IMR-90 (cell line): Measurements from ENCODE around the gene BMPER. TPM values are rescaled to one million over a fixed set of nuclear protein-coding genes. Genes with fewer than 3 reads are reported as not detected.
A peak's percentile ranks its signal among the peaks of the same experiment; 100 is the strongest.

Experiments
- ATAC-seq: fragments of 200-7000 bp; cut with Tn5 transposase; 2 replicates; pipeline ENCODE4 v1.9.1; 2020; ENCODE audit warnings: low read depth, mild to moderate bottlenecking, moderate library complexity
- BruUV-seq: library from RNA; stranded (reverse); fragments of 400-500 nt; replicated peaks from 2 replicates; lab custom pipeline; 2021; lab: Mats Ljungman, UMichigan
- CTCF ChIA-PET: fragments of 300-600 bp; formaldehyde crosslinking; extraction: SDS; loops from one replicate; lab custom pipeline; 2021; ENCODE audit warnings: antibody characterized with exemption; lab: Yijun Ruan, JAX
- POLR2A ChIA-PET: fragments of 300-600 bp; sonication (Branson Sonifier 250); formaldehyde crosslinking; loops from one replicate; lab custom pipeline; 2022; ENCODE audit warnings: antibody characterized with exemption; ENCODE audit not compliant: unreplicated experiment; lab: Charles Lee
- DNase-seq: peaks from one replicate; pipeline ENCODE4 v3.0.0; 2013
- H2AFZ ChIP-seq: replicated peaks from 2 replicates; pipeline ENCODE3; 2013; ENCODE audit warnings: low read length, mild to moderate bottlenecking; ENCODE audit not compliant: poor library complexity
- H2AK5ac ChIP-seq: 2 replicates; pipeline ENCODE4 v1.6.1; 2013; ENCODE audit warnings: low read depth, low read length, inconsistent platforms
- H2AK9ac ChIP-seq: replicated peaks from 2 replicates; pipeline ENCODE3; 2013; ENCODE audit warnings: mild to moderate bottlenecking, low read depth, low read length, moderate library complexity; ENCODE audit not compliant: poor library complexity
- H2BK120ac ChIP-seq: 2 replicates; pipeline ENCODE4 v1.6.1; 2013; ENCODE audit warnings: low read depth, low read length, inconsistent platforms
- H2BK15ac ChIP-seq: 3 replicates; pipeline ENCODE4 v1.6.1; 2013; ENCODE audit warnings: low read depth, low read length, inconsistent platforms
- H2BK20ac ChIP-seq: 2 replicates; pipeline ENCODE4 v1.6.1; 2013; ENCODE audit warnings: low read depth, mild to moderate bottlenecking, inconsistent platforms, low read length, moderate library complexity
- H2BK5ac ChIP-seq: 2 replicates; pipeline ENCODE4 v1.6.1; 2013; ENCODE audit warnings: mild to moderate bottlenecking, low read depth, low read length, inconsistent platforms; ENCODE audit not compliant: poor library complexity, severe bottlenecking
- H3K14ac ChIP-seq: replicated peaks from 2 replicates; pipeline ENCODE4 v1.6.1; 2013; ENCODE audit warnings: low read depth, low read length, inconsistent platforms
- H3K18ac ChIP-seq: 2 replicates; pipeline ENCODE4 v1.6.1; 2013; ENCODE audit warnings: low read depth, low read length, control low read depth
- H3K23ac ChIP-seq: 2 replicates; pipeline ENCODE4 v1.6.1; 2013; ENCODE audit warnings: low read depth, low read length, inconsistent platforms
- H3K27ac ChIP-seq: 2 replicates; pipeline ENCODE4 v1.5.1; 2013; ENCODE audit warnings: mild to moderate bottlenecking, control low read depth, low read length; ENCODE audit not compliant: insufficient read depth
- H3K27me3 ChIP-seq: 2 replicates; pipeline ENCODE4 v1.6.1; 2013; ENCODE audit warnings: low read length; ENCODE audit not compliant: control insufficient read depth, insufficient read depth
- H3K36me3 ChIP-seq: 2 replicates; pipeline ENCODE4 v1.6.1; 2013; ENCODE audit warnings: low read length, mixed read lengths; ENCODE audit not compliant: control insufficient read depth, insufficient read depth
- H3K4ac ChIP-seq: 2 replicates; pipeline ENCODE4 v1.6.1; 2013; ENCODE audit warnings: low read depth, low read length, inconsistent platforms
- H3K4me1 ChIP-seq: 2 replicates; pipeline ENCODE4 v1.6.1; 2013; ENCODE audit warnings: low read length, mixed read lengths; ENCODE audit not compliant: control insufficient read depth, insufficient read depth
- H3K4me2 ChIP-seq: 2 replicates; pipeline ENCODE4 v1.6.1; 2013; ENCODE audit warnings: low read depth, mild to moderate bottlenecking, control low read depth, low read length, moderate library complexity
- H3K4me3 ChIP-seq: 2 replicates; pipeline ENCODE4 v1.5.1; 2013; ENCODE audit warnings: low read depth, mild to moderate bottlenecking, control low read depth, low read length, moderate library complexity; ENCODE audit not compliant: insufficient read depth
- H3K56ac ChIP-seq: 2 replicates; pipeline ENCODE4 v1.6.1; 2013; ENCODE audit warnings: low read length, inconsistent platforms; ENCODE audit not compliant: insufficient read depth; ENCODE audit errors: extremely low read depth
- H3K79me1 ChIP-seq, 2 experiments: 2 replicates each; pipeline ENCODE4 v1.6.1; 2013; ENCODE audit warnings: low read length in 2 of 2, inconsistent platforms in 1 of 2, low read depth in 1 of 2
- H3K9ac ChIP-seq: 2 replicates; pipeline ENCODE4 v1.6.1; 2013; ENCODE audit warnings: low read depth, low read length, control low read depth
- H3K9me1 ChIP-seq: 2 replicates; pipeline ENCODE4 v1.6.1; 2013; ENCODE audit warnings: low read length, inconsistent platforms; ENCODE audit not compliant: insufficient read depth
- H3K9me3 ChIP-seq: 2 replicates; pipeline ENCODE4 v1.6.1; 2013; ENCODE audit warnings: low read length; ENCODE audit not compliant: control insufficient read depth, insufficient read depth
- H4K20me1 ChIP-seq: 2 replicates; pipeline ENCODE4 v1.6.1; 2013; ENCODE audit warnings: low read length, inconsistent platforms; ENCODE audit not compliant: insufficient read depth
- H4K5ac ChIP-seq: 2 replicates; pipeline ENCODE4 v1.6.1; 2013; ENCODE audit warnings: mild to moderate bottlenecking, low read depth, low read length, control low read depth
- H4K8ac ChIP-seq, 2 experiments: 2 replicates each; pipeline ENCODE4 v1.6.1; 2013; ENCODE audit warnings: low read depth in 2 of 2, low read length in 2 of 2, control low read depth in 1 of 2, inconsistent platforms in 1 of 2
- H4K91ac ChIP-seq: 2 replicates; pipeline ENCODE4 v1.6.1; 2013; ENCODE audit warnings: low read depth, low read length, inconsistent platforms; ENCODE audit not compliant: insufficient read depth
- BHLHE40 ChIP-seq: fragments of 150-350 bp; IDR thresholded peaks from 2 replicates; pipeline ENCODE4 v1.6.1; 2016; ENCODE audit warnings: mild to moderate bottlenecking, low read depth, low read length
- MAFK ChIP-seq: IDR thresholded peaks from 2 replicates; pipeline ENCODE4 v1.6.1; 2012; ENCODE audit warnings: low read depth, low read length, improper control_type of control experiment
- POLR2A ChIP-seq: IDR thresholded peaks from 2 replicates; pipeline ENCODE4 v1.6.1; 2012; ENCODE audit warnings: mild to moderate bottlenecking, low read depth, low read length
- RCOR1 ChIP-seq: IDR thresholded peaks from 2 replicates; pipeline ENCODE4 v1.6.1; 2012; ENCODE audit warnings: mild to moderate bottlenecking, low read length, improper control_type of control experiment; ENCODE audit not compliant: insufficient replicate concordance
- RFX5 ChIP-seq: IDR thresholded peaks from 2 replicates; pipeline ENCODE4 v1.8.0; 2012; ENCODE audit warnings: low read depth, mild to moderate bottlenecking, low read length, moderate library complexity
- SMC3 ChIP-seq: fragments of 150-350 bp; IDR thresholded peaks from 2 replicates; pipeline ENCODE4 v1.6.1; 2016; ENCODE audit warnings: low read depth, mild to moderate bottlenecking, antibody characterized with exemption, low read length, moderate library complexity
- WGBS, 2 experiments: methylation state at CpG; one replicate each; pipeline versions ENCODE4 v1.1.5 to v1.1.7; 2013; ENCODE audit warnings: missing lambda C conversion rate in 2 of 2; ENCODE audit not compliant: insufficient read length in 1 of 2; ENCODE audit errors: extremely low coverage in 2 of 2; 5-methylcytosine and 5-hydroxymethylcytosine counted together
- dilution Hi-C: fragments of 300-500 bp; cut with HindIII; formaldehyde crosslinking; loops from one replicate; pipeline ENCODE4 v1.14.3; 2018; ENCODE audit warnings: low sequenced_read_pairs; ENCODE audit not compliant: unreplicated experiment
- in situ Hi-C: fragments of 300-500 bp; cut with MboI; formaldehyde crosslinking; loops from 3 replicates; pipeline ENCODE4 v1.14.3; 2019; ENCODE audit warnings: low sequenced_read_pairs, inconsistent platforms, mixed read lengths
- intact Hi-C: fragments of 100-400 bp; cut with micrococcal nuclease; formaldehyde crosslinking; loops from 2 replicates; pipeline ENCODE4 v1.10.0; 2022
- polyA plus RNA-seq, 3 experiments: library from polyadenylated mRNA; depleted of rRNA; stranded (reverse); fragments of >200 nt; gene quantifications; 2 replicates each; pipeline ENCODE4 v1.2.3, GENCODE V29; 2012; ENCODE audit warnings: low replicate concordance in 1 of 3
- total RNA-seq: library from RNA; depleted of rRNA; stranded (reverse); fragments of >200 nt; gene quantifications from 2 replicates; pipeline ENCODE4 v1.2.3, GENCODE V29; 2012

BMPER gene
- total and polyA plus RNA-seq, 2 of the 4 experiments (the other 2 are of a cell fraction), result 6.2 to 7.9 TPM

DNA sequence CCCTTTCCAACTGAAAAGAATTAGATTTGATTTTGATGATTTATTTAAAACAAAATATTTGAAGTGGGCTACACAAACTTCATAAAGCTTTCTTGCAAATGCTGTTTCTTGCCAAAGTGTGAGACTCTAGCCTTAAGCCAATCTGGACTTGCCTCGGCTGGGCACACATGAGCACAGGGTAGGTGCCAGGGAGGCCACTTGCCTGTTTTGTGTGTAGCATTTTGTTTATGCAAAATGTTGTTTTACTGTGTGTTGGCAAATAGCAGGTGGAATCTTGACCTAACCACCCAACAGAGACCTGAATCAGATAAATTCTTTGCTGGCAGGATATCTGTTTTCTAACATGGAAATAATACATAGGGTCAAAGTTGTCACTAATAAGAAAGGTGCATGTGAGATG lies 161.1 kb downstream of the BMPER start:
- H2AK5ac ChIP-seq, result peak overlapping the region; percentile 83
- intact Hi-C loops, result no loop called here
- no peak overlapping the region for H3K4ac ChIP-seq
- peak overlapping the region; percentile 31; the same call in 1 of the 2 replicates for H4K91ac ChIP-seq
- in situ Hi-C loops, result no loop called here
- POLR2A ChIA-PET, result no interaction called here
- ATAC-seq (no peak), DNase-seq (no peak)
- no peak overlapping the region for H3K23ac ChIP-seq
- no peaks in the 10 kb centered on the region for H3K9me3 ChIP-seq
- no peak overlapping the region for H3K18ac ChIP-seq
- H4K5ac ChIP-seq, result no peak overlapping the region
- no peak overlapping the region for H3K4me3 ChIP-seq
- H2BK5ac ChIP-seq, result no peak overlapping the region
- no CpG with 5 or more reads among the region's 1 CpG for whole genome bisulfite sequencing, 2 experiments
- H2AFZ ChIP-seq, result no peak overlapping the region
- no peak overlapping the region; a peak in 1 of 4 replicates for H4K8ac ChIP-seq
- H3K9ac ChIP-seq, result no peak overlapping the region
- no peak overlapping the region for H3K27ac ChIP-seq
- no peaks in the 10 kb centered on the region for H3K79me1 ChIP-seq
- no peaks in the 10 kb centered on the region for H3K36me3 ChIP-seq
- CTCF ChIA-PET, result interaction anchor here (0.8 kb wide), 1 partner anchor 25 kb away, joined by 3 read pairs; no protein-coding TSS in a partner anchor
- no peak overlapping the region for H3K14ac ChIP-seq
- dilution Hi-C loops, result no loop called here
- no TSS peak for BruUV-seq
- H3K4me2 ChIP-seq, result no peak overlapping the region
- 0 out of 3 replicates have a peak overlapping the region, but pooled peaks have one; percentile 66 for H2BK15ac ChIP-seq
- TF ChIP-seq RFX5 (no peak), RCOR1 (no peak), BHLHE40 (no peak), MAFK (no peak), POLR2A (no peak), SMC3 (no peak)
- H2AK9ac ChIP-seq, result no peak overlapping the region
- no peaks in the 10 kb centered on the region for H3K27me3 ChIP-seq
- peaks cover 2% of the 10 kb centered on the region; the same call in 1 of the 2 replicates for H3K9me1 ChIP-seq
- peaks cover 28% of the 10 kb centered on the region for H3K4me1 ChIP-seq
- H2BK20ac ChIP-seq, result no peak overlapping the region
- H4K20me1 ChIP-seq, result no peaks in the 10 kb centered on the region
- no peak overlapping the region for H2BK120ac ChIP-seq
- H3K56ac ChIP-seq, result no peak overlapping the region
